ENCODE measurements around the gene CEP55. TPM values are rescaled to one million over a fixed set of nuclear protein-coding genes. Genes with fewer than 3 reads are reported as not detected.

CEP55 gene
- total RNA-seq, 2 donors from 2014 or later, result 11.3 to 30.0 TPM

GRCh38 chr10:93471110-93471651 is 25.2 kb upstream of the CEP55 start:
- no peaks in the 10 kb centered on the region for H3K9me3 ChIP-seq
- intact Hi-C loops (cut with DNase I), result no loop called here
- no peaks in the 10 kb centered on the region for H3K27me3 ChIP-seq
- DNase-seq, result no peak
- peak overlapping the region in 1 of 2 donors; percentile 34 for H3K9ac ChIP-seq (ENCODE audit: low read depth in 2 of 2, low read length in 2 of 2)
- H3K36me3 ChIP-seq, result no peaks in the 10 kb centered on the region
- TF ChIP-seq CTCF (IDR thresholded peaks at IDR 0.05), result no peak
- peak overlapping the region; percentile 68 for H3K27ac ChIP-seq
- H3K4me1 ChIP-seq, result peaks cover 14% of the 10 kb centered on the region
- no peak overlapping the region for H3K4me3 ChIP-seq

- Histone ChIP-seq H3K27me3 (no peaks in the 10 kb centered on the region), H3K9ac (ENCODE audit: low read depth in 2 of 2, low read length in 2 of 2) (peak overlapping the region in 1 of 2 donors; percentile 12), H3K9me3 (no peaks in the 10 kb centered on the region), H3K4me1 (peaks cover 13% of the 10 kb centered on the region), H3K4me3 (no peak overlapping the region), H3K27ac (no peak overlapping the region), H3K36me3 (no peaks in the 10 kb centered on the region)
- DNase-seq, result no peak
- intact Hi-C loops (cut with DNase I), result no loop called here
- no peak for TF ChIP-seq CTCF (IDR thresholded peaks at IDR 0.05)
Observed at GRCh38 chr10:93473161-93473560, 23.3 kb upstream of the CEP55 start.

- no peak for TF ChIP-seq CTCF (IDR thresholded peaks at IDR 0.05)
- H3K4me1 ChIP-seq, result peaks cover 13% of the 10 kb centered on the region
- intact Hi-C loops (cut with DNase I), result no loop called here
- H3K36me3 ChIP-seq, result no peaks in the 10 kb centered on the region
- no peak for DNase-seq
- H3K4me3 ChIP-seq, result no peak overlapping the region
- H3K27me3 ChIP-seq, result no peaks in the 10 kb centered on the region
- peak overlapping the region in 1 of 2 donors; percentile 12 for H3K9ac ChIP-seq (ENCODE audit: low read depth in 2 of 2, low read length in 2 of 2)
- H3K9me3 ChIP-seq, result no peaks in the 10 kb centered on the region
- no peak overlapping the region for H3K27ac ChIP-seq
Observed at GRCh38 chr10:93473804-93474472, 22.5 kb upstream of the CEP55 start.

GRCh38 chr10:93475227-93475626 is 21.2 kb upstream of the CEP55 start:
- DNase-seq, result no peak
- H3K4me1 ChIP-seq, result peaks cover 19% of the 10 kb centered on the region
- no peak overlapping the region for H3K4me3 ChIP-seq
- H3K9ac ChIP-seq (ENCODE audit: low read depth in 2 of 2, low read length in 2 of 2), result peak overlapping the region in 1 of 2 donors; percentile 59
- peak overlapping the region; percentile 80 for H3K27ac ChIP-seq
- no peak for TF ChIP-seq CTCF (IDR thresholded peaks at IDR 0.05)
- H3K36me3 ChIP-seq, result no peaks in the 10 kb centered on the region
- H3K9me3 ChIP-seq, result no peaks in the 10 kb centered on the region
- H3K27me3 ChIP-seq, result no peaks in the 10 kb centered on the region
- intact Hi-C loops (cut with DNase I), result loop anchor here (5.0 kb wide), 1 partner anchor 38 kb away; no protein-coding TSS in a partner anchor

DNA sequence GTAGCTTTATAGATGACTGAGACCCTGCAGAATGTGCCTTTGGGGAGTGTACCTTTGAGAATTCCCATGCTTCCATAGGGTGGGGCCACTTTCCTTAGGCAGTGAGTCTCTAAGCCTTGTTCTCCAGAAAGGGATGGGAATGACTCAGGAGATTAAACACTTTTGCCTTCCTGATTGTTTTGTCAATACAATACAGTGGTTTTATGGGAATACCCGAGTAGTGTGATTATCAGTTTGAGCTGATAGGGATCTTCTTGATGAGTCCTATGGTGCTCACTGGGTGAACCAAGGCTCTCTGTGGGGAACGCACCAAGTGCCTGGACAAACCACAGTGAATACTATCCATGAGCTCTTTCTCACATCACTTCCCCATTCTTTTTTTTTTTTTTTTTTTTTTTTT is 20.5 kb upstream of the CEP55 start:
- Histone ChIP-seq H3K9me3 (no peaks in the 10 kb centered on the region), H3K9ac (ENCODE audit: low read depth in 2 of 2, low read length in 2 of 2) (peak overlapping the region in 1 of 2 donors; percentile 59), H3K4me1 (peaks cover 19% of the 10 kb centered on the region), H3K4me3 (no peak overlapping the region), H3K27ac (peak overlapping the region; percentile 80), H3K27me3 (no peaks in the 10 kb centered on the region), H3K36me3 (no peaks in the 10 kb centered on the region)
- peak; percentile 75 for DNase-seq
- no peak for TF ChIP-seq CTCF (IDR thresholded peaks at IDR 0.05)
- intact Hi-C loops (cut with DNase I), result loop anchor here (5.0 kb wide), 1 partner anchor 39 kb away; no protein-coding TSS in a partner anchor
